ENCODE measurements around the gene IFT20. TPM values are rescaled to one million over a fixed set of nuclear protein-coding genes. Genes with fewer than 3 reads are reported as not detected.

IFT20 gene
- total RNA-seq, 1 donor from 2014 or later: 33.3 TPM

- Histone ChIP-seq H3K27ac (peak overlapping the region; percentile 8), H3K9me3 (no peaks in the 10 kb centered on the region), H3K4me1 (peaks cover 15% of the 10 kb centered on the region), H3K27me3 (no peaks in the 10 kb centered on the region), H3K4me3 (no peak overlapping the region), H3K36me3 (peaks cover 100% of the 10 kb centered on the region)
- ATAC-seq (peak; percentile 23), DNase-seq (peak; percentile 51)
- TF ChIP-seq CTCF (IDR thresholded peaks at IDR 0.05): peak; percentile 40
- intact Hi-C loops (cut with DNase I): no loop called here
Observed at GRCh38 chr17:28346746-28347246, 11.5 kb upstream of the IFT20 start.

DNA sequence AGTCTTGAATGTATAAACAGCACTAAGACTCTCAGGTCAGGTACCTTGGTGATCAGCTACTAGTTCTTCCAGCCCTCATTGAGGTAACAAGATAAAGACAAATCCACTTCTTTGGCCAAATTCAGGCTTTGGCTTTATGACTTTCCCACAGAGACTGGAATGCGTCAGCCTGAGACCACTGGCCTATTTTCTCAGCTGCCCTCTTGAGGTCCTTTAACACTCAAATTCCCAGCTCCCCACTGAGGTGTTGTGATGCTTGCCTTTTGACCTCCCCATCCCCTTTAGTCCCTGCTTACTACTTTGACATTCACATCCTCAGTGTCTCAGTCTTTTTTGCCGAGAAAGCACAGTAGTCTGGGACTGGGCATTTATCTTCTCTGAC, 10.9 kb upstream of the IFT20 start:
- TF ChIP-seq CTCF (IDR thresholded peaks at IDR 0.05): no peak
- Histone ChIP-seq H3K27me3 (no peaks in the 10 kb centered on the region), H3K4me1 (peaks cover 15% of the 10 kb centered on the region), H3K4me3 (no peak overlapping the region), H3K27ac (peak overlapping the region; percentile 8), H3K9me3 (no peaks in the 10 kb centered on the region), H3K36me3 (peaks cover 100% of the 10 kb centered on the region)
- ATAC-seq (no peak), DNase-seq (peak; percentile 4)
- intact Hi-C loops (cut with DNase I): no loop called here

DNA sequence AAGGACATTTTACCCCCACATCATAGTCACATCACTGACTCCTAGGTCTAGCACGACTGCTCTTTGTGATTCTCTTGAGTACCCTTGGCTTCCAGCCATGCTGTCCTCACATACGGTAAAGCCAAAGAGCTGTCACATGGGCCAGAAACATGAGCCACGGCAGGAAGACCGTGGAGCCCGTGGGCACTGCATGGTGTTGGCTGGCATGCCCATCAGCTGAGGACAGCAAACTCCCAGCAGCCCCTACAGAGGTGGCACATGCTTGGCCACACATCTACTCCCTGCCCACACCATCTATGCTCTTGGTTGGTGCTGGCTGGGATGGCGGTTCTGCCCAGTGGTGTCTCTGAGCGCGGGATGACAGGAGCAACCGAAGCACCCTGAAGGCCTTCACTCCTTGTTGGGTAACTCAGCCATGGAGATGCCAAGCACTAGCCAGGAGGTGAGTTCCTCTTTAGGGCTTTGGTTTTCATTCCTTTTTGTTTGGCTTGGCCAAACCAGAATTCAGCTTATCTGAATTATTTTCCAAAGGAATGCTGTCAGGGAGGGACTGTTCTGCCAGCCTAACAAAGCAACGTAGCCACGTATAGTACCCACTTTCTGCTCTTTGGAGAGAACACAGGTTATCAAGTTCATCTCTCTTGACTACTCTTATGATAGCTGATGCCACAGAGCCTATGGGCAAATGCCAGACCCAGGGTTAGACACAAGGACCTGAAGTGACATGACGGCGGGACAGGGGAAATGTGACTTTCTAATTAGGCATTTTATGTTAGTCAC, 10.3 kb upstream of the IFT20 start:
- no peak for TF ChIP-seq CTCF (IDR thresholded peaks at IDR 0.05)
- H3K27me3 ChIP-seq: no peaks in the 10 kb centered on the region
- H3K36me3 ChIP-seq: peaks cover 100% of the 10 kb centered on the region
- intact Hi-C loops (cut with DNase I): no loop called here
- no peaks in the 10 kb centered on the region for H3K9me3 ChIP-seq
- ATAC-seq (peak; percentile 70), DNase-seq (no peak)
- H3K27ac ChIP-seq: no peak overlapping the region
- peaks cover 15% of the 10 kb centered on the region for H3K4me1 ChIP-seq
- no peak overlapping the region for H3K4me3 ChIP-seq

GRCh38 chr17:28344435-28344901, 9.2 kb upstream of the IFT20 start:
- no peak for DNase-seq
- intact Hi-C loops (cut with DNase I): no loop called here
- H3K27me3 ChIP-seq: no peaks in the 10 kb centered on the region
- peaks cover 15% of the 10 kb centered on the region for H3K4me1 ChIP-seq
- TF ChIP-seq CTCF (IDR thresholded peaks at IDR 0.05): no peak
- H3K4me3 ChIP-seq: no peak overlapping the region
- H3K27ac ChIP-seq: no peak overlapping the region
- H3K9me3 ChIP-seq: no peaks in the 10 kb centered on the region
- ATAC-seq: no peak
- H3K36me3 ChIP-seq: peaks cover 100% of the 10 kb centered on the region

GRCh38 chr17:28344011-28344410, 8.7 kb upstream of the IFT20 start:
- no peak for TF ChIP-seq CTCF (IDR thresholded peaks at IDR 0.05)
- ATAC-seq: no peak
- H3K27ac ChIP-seq: no peak overlapping the region
- DNase-seq: no peak
- intact Hi-C loops (cut with DNase I): no loop called here
- H3K36me3 ChIP-seq: peaks cover 98% of the 10 kb centered on the region
- no peaks in the 10 kb centered on the region for H3K9me3 ChIP-seq
- peaks cover 15% of the 10 kb centered on the region for H3K4me1 ChIP-seq
- no peaks in the 10 kb centered on the region for H3K27me3 ChIP-seq
- H3K4me3 ChIP-seq: no peak overlapping the region
